Rectal smooth muscle tissue (tissue), 1 donor: ENCODE results near the gene LPCAT3.

Source experiments
- H3K27ac ChIP-seq: one replicate; pipeline ENCODE4 v1.7.0; 2013; ENCODE audit warnings: low read depth, low read length, inconsistent platforms
- H3K27me3 ChIP-seq: one replicate; pipeline ENCODE4 v1.7.0; 2013; ENCODE audit warnings: low read length; ENCODE audit not compliant: control insufficient read depth, insufficient read depth
- H3K36me3 ChIP-seq: one replicate; pipeline ENCODE4 v1.7.0; 2013; ENCODE audit warnings: low read length; ENCODE audit not compliant: control insufficient read depth, insufficient read depth
- H3K4me1 ChIP-seq: one replicate; pipeline ENCODE4 v1.7.0; 2013; ENCODE audit warnings: low read length; ENCODE audit not compliant: control insufficient read depth, insufficient read depth
- H3K4me3 ChIP-seq: one replicate; pipeline ENCODE4 v1.7.0; 2013; ENCODE audit warnings: low read length
- H3K9ac ChIP-seq: one replicate; pipeline ENCODE4 v1.7.0; 2013; ENCODE audit warnings: low read length

LPCAT3 gene

GRCh38 chr12:6980075-6980474 is 38.2 kb downstream of the LPCAT3 start:
- no peaks in the 10 kb centered on the region for H3K4me1 ChIP-seq
- peaks cover 63% of the 10 kb centered on the region for H3K36me3 ChIP-seq

DNA sequence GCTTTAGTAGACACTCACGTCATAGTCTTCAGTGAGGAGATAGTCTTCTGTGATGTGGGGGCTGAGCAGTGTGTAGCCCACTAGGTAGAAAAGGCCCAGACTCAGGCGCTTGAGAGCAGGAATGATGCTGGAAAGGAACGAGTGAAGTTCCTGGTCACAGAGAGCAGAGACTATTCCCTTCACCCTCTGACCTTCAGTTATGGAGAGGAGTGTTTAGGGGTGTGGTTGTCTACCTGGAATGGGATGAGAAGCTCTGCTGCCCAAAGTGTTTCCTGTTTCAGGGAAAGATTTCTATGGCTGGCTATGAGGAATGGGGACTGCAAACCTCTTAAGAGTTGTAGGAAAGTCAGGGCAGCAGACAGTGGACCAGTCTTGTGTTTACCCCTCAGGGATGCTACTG is 38.8 kb downstream of the LPCAT3 start:
- H3K36me3 ChIP-seq, result peaks cover 69% of the 10 kb centered on the region
- no peaks in the 10 kb centered on the region for H3K4me1 ChIP-seq
- H3K27me3 ChIP-seq, result no peaks in the 10 kb centered on the region
- no peak overlapping the region for H3K27ac ChIP-seq
- no peak overlapping the region for H3K9ac ChIP-seq
- H3K4me3 ChIP-seq, result no peak overlapping the region

More at GRCh38 chr12:6980075-6980474, 38.2 kb downstream of the LPCAT3 start:
- Histone ChIP-seq H3K27me3 (no peaks in the 10 kb centered on the region), H3K27ac (no peak overlapping the region), H3K4me3 (no peak overlapping the region), H3K9ac (no peak overlapping the region)

GRCh38 chr12:6979021-6979420 is 39.3 kb downstream of the LPCAT3 start:
- Histone ChIP-seq H3K9ac (no peak overlapping the region), H3K27ac (no peak overlapping the region), H3K36me3 (peaks cover 74% of the 10 kb centered on the region), H3K4me1 (no peaks in the 10 kb centered on the region), H3K4me3 (no peak overlapping the region), H3K27me3 (no peaks in the 10 kb centered on the region)

DNA sequence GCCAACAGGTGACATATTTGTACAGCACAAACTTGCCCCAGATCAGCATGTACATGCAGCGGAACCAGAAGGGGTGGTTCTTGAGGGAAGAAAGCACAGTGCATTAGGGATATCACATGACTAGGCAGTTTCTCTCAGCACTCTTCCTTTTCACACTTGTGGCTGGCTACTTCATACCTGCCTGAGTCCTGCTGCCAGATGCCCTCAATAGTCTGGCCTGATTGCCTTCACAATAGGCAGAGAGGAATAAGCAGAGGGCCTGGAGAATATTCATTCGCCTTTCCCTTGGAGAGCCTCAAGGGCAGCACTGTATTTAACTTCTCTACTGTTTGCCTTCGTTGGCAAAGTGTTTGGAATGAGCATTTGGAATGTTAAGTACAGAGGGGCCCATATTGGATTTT is 39.7 kb downstream of the LPCAT3 start:
- H3K9ac ChIP-seq, result no peak overlapping the region
- H3K36me3 ChIP-seq, result peaks cover 74% of the 10 kb centered on the region
- H3K27me3 ChIP-seq, result no peaks in the 10 kb centered on the region
- H3K4me1 ChIP-seq, result no peaks in the 10 kb centered on the region
- no peak overlapping the region for H3K4me3 ChIP-seq
- H3K27ac ChIP-seq, result no peak overlapping the region

GRCh38 chr12:6978188-6978587 is 40.1 kb downstream of the LPCAT3 start:
- H3K36me3 ChIP-seq, result peaks cover 74% of the 10 kb centered on the region
- no peaks in the 10 kb centered on the region for H3K4me1 ChIP-seq
- no peak overlapping the region for H3K9ac ChIP-seq
- no peak overlapping the region for H3K4me3 ChIP-seq
- no peak overlapping the region for H3K27ac ChIP-seq
- H3K27me3 ChIP-seq, result no peaks in the 10 kb centered on the region

- Histone ChIP-seq H3K4me3 (no peak overlapping the region), H3K36me3 (peaks cover 74% of the 10 kb centered on the region), H3K27me3 (no peaks in the 10 kb centered on the region), H3K9ac (no peak overlapping the region), H3K4me1 (no peaks in the 10 kb centered on the region), H3K27ac (no peak overlapping the region)
These were observed 40.6 kb downstream of the LPCAT3 start for GRCh38 chr12:6977653-6978052.

- Histone ChIP-seq H3K9ac (no peak overlapping the region), H3K36me3 (peaks cover 55% of the 10 kb centered on the region), H3K4me1 (peaks cover 3% of the 10 kb centered on the region), H3K27ac (no peak overlapping the region), H3K4me3 (no peak overlapping the region), H3K27me3 (no peaks in the 10 kb centered on the region)
These were observed 42.8 kb downstream of the LPCAT3 start for GRCh38 chr12:6975297-6976032.

DNA sequence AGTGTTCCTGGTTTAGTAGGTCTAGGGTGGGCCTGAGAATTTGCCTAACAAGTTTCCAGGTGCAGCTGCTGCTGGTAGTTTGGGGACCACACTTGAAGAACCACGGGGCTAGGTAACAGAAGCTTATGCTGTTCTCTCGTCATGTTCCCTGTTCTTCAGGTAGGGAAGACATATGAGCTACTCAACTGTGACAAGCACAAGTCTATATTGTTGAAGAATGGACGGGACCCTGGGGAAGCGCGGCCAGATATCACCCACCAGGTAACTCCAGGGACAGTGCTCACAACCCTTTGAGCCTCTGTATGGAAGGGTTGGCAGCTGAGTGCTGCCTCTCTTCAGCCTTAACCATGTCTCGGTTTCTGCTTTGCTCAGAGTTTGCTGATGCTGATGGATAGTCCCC is 44.1 kb downstream of the LPCAT3 start:
- Histone ChIP-seq H3K27ac (no peak overlapping the region), H3K4me1 (peaks cover 9% of the 10 kb centered on the region), H3K4me3 (no peak overlapping the region), H3K27me3 (no peaks in the 10 kb centered on the region), H3K36me3 (peaks cover 48% of the 10 kb centered on the region), H3K9ac (no peak overlapping the region)

DNA sequence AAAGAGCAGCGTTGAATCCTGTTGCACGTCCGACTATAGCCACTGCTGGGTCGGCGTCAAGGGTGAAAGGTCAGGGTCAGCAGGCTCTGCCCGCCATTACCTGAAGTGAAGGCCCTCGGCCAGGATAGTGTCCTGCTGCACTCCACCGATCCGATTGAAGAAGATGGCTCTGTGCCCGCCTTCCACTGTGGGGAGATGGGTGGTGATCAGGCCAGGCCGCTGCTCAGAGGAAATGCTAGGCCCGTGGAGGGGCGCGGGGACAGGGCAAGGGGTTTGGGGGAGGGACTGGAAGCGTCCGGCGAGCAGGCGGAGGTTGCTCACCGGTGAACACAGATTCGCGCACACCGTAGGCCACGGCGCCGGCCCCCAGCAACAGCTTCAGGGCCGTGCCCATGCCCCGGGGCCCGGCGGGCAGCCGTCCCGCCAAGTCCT is 48.2 kb downstream of the LPCAT3 start:
- Histone ChIP-seq H3K9ac (peak overlapping the region; percentile 91), H3K27ac (peak overlapping the region; percentile 90), H3K36me3 (peaks cover 41% of the 10 kb centered on the region), H3K4me1 (peaks cover 11% of the 10 kb centered on the region), H3K27me3 (no peaks in the 10 kb centered on the region), H3K4me3 (peak overlapping the region; percentile 93)

- Histone ChIP-seq H3K4me1 (peaks cover 16% of the 10 kb centered on the region), H3K36me3 (peaks cover 29% of the 10 kb centered on the region), H3K4me3 (no peak overlapping the region), H3K27me3 (no peaks in the 10 kb centered on the region), H3K9ac (no peak overlapping the region), H3K27ac (no peak overlapping the region)
These were observed 49.9 kb downstream of the LPCAT3 start for GRCh38 chr12:6968426-6968825.

DNA sequence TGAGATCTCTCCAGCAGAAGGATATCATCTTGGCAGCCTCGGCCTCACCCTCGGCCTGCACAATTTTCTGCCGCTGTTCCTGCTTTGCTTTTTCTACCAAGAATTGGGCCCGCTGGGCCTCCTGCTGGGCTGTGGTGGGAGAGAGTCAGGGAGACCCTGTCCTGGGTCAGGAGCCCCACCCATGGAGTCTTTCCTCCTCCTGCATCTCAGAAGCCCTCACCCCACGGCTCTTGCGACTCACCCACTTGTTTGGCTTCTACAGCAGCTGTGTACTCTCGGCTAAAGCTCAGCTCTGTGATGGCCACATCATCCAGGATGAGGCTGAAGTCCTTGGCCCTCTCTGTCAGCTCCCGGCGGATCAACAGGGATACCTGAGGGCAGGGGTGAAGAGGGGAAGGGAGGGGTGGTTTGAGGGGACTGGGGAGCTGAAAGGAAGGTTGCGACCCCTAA is 50.6 kb downstream of the LPCAT3 start:
- Histone ChIP-seq H3K4me3 (no peak overlapping the region), H3K27ac (no peak overlapping the region), H3K27me3 (no peaks in the 10 kb centered on the region), H3K9ac (no peak overlapping the region), H3K36me3 (peaks cover 29% of the 10 kb centered on the region), H3K4me1 (peaks cover 16% of the 10 kb centered on the region)

GRCh38 chr12:6966351-6966750 is 51.9 kb downstream of the LPCAT3 start:
- Histone ChIP-seq H3K27ac (no peak overlapping the region), H3K36me3 (peaks cover 29% of the 10 kb centered on the region), H3K27me3 (no peaks in the 10 kb centered on the region), H3K4me3 (no peak overlapping the region), H3K9ac (no peak overlapping the region), H3K4me1 (peaks cover 23% of the 10 kb centered on the region)

DNA sequence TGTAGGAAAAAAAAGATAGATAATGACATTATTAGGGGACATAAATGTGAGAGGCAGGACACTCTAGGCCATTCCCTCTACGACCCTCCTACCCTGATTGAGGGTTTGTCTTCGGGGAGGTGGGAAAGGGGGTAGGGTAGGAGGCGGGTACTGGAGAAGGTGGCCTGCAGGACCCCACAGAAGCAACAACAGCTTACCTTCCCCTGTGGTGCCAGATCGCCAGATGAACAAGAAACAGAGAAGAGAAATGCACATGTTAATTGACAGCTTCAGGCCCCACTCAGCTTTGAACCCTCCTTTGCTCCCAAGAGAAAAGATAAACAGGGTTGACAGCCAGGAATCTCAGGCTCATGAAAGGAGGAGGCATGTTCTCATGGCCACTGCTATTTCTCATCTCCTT is 52.6 kb downstream of the LPCAT3 start:
- H3K4me1 ChIP-seq, result peaks cover 26% of the 10 kb centered on the region
- H3K9ac ChIP-seq, result no peak overlapping the region
- no peaks in the 10 kb centered on the region for H3K27me3 ChIP-seq
- no peak overlapping the region for H3K27ac ChIP-seq
- peaks cover 29% of the 10 kb centered on the region for H3K36me3 ChIP-seq
- no peak overlapping the region for H3K4me3 ChIP-seq
